ENCODE measurements around the gene PIM3. TPM values are rescaled to one million over a fixed set of nuclear protein-coding genes. Genes with fewer than 3 reads are reported as not detected.

PIM3 gene
- total and polyA plus RNA-seq, 9 donors = 7.3 to 291 (median 34.1) TPM

DNA sequence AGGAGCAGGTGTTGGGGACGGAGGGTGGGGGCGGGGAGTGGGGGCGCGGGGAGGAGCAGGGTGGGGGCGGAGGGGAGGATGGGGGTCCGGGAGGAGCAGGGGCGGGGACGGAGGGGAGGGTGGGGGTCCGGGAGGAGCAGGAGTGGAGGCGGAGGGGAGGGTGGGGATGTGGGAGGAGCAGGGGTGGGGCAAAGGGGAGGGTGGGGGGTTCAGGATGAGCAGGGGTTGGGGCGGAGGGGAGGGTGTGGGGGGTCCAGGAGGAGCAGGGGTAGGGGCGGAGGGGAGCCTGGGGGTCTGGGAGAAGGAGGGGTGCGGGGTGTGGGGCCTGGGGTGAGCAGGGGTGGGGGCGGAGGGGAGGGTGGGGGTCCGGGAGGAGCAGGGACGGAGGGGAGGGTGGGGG, 25.0 kb upstream of the PIM3 start:
- WGBS, 3 donors = 4 to 21% (median 10%) methylated on average over 2 to 16 of the region's 16 CpGs
- Histone ChIP-seq H3K36me3 (no peaks in the 10 kb centered on the region), H3K4me3 (peak overlapping the region; percentile 42), H3K27ac (peak overlapping the region; percentile 77 to 95), H3K9me3 (no peaks in the 10 kb centered on the region), H3K27me3 (no peaks in the 10 kb centered on the region), H3K4me1 (ENCODE audit: insufficient read depth) (peaks cover 15% of the 10 kb centered on the region)
- DNase-seq = no peak
- intact Hi-C loops (cut with DNase I) = loop anchor here in 1 of 4 donors (5.0 kb wide), 1 partner anchor 37 kb away; no protein-coding TSS in a partner anchor
- TF ChIP-seq POLR2A (IDR thresholded peaks at IDR 0.05) = no peak
- TF ChIP-seq EP300 (IDR thresholded peaks at IDR 0.05) = no peak
- TF ChIP-seq, protein P1, sequence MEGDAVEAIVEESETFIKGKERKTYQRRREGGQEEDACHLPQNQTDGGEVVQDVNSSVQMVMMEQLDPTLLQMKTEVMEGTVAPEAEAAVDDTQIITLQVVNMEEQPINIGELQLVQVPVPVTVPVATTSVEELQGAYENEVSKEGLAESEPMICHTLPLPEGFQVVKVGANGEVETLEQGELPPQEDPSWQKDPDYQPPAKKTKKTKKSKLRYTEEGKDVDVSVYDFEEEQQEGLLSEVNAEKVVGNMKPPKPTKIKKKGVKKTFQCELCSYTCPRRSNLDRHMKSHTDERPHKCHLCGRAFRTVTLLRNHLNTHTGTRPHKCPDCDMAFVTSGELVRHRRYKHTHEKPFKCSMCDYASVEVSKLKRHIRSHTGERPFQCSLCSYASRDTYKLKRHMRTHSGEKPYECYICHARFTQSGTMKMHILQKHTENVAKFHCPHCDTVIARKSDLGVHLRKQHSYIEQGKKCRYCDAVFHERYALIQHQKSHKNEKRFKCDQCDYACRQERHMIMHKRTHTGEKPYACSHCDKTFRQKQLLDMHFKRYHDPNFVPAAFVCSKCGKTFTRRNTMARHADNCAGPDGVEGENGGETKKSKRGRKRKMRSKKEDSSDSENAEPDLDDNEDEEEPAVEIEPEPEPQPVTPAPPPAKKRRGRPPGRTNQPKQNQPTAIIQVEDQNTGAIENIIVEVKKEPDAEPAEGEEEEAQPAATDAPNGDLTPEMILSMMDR (IDR thresholded peaks at IDR 0.05) = no peak

GRCh38 chr22:49936018-49936972, 24.3 kb upstream of the PIM3 start:
- Histone ChIP-seq H3K4me1 (ENCODE audit: insufficient read depth) (peaks cover 15% of the 10 kb centered on the region), H3K27me3 (no peaks in the 10 kb centered on the region), H3K36me3 (no peaks in the 10 kb centered on the region), H3K4me3 (peak overlapping the region; percentile 42), H3K27ac (peak overlapping the region; percentile 58 to 95), H3K9me3 (no peaks in the 10 kb centered on the region)
- peak; percentile 94 to 96 (median 96) for DNase-seq
- 3 to 7% (median 3%) methylated on average over 22 to 52 of the region's 52 CpGs for WGBS, 3 donors
- TF ChIP-seq, protein P1 (IDR thresholded peaks at IDR 0.05) = no peak
- peak; percentile 39 for TF ChIP-seq POLR2A (IDR thresholded peaks at IDR 0.05)
- peak; percentile 71 for TF ChIP-seq EP300 (IDR thresholded peaks at IDR 0.05)
- intact Hi-C loops (cut with DNase I) = loop anchor here in 1 of 4 donors (5.0 kb wide), 1 partner anchor 36 kb away; no protein-coding TSS in a partner anchor

DNA sequence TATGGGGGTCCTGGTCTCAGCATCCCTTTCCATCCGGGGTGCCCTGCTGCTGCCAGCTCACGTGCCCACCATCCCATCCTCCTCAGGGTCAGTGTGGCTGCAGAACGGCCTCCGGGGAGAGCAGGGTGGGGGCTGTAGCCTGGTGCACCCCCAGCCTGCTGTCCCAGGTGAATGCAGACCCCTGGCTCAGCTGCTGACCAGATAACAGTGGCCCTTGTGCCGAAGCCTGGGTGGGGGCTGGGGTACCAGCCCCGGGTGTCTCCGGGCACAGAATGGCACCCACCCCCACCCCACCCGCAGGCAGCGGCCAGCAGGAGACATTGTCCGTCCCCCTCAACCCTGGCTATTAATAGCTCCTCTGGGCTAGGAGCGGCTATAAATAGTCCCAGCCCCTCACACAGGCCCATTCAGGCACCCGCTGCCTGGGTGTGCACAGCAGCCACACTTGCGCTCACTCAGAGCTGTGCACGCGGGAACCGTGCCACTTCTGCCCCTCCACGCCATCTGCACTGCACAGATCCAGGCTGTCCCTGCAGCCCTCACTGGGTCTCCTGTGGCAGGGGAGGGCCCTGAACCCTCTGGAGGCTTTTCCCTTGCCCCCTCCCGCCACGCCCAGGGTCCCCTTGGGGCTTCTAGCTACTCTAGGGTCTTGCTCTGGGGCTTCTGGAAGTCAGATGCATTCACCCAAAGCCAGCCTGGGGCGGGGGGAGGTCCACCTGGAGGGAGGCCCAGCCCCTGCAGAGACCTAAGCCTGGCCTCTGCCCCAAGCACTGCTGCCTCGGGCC, 23.4 kb upstream of the PIM3 start:
- H3K4me3 ChIP-seq = no peak overlapping the region
- peak overlapping the region; percentile 58 to 95 for H3K27ac ChIP-seq
- no peaks in the 10 kb centered on the region for H3K27me3 ChIP-seq
- TF ChIP-seq POLR2A (IDR thresholded peaks at IDR 0.05) = no peak
- TF ChIP-seq EP300 (IDR thresholded peaks at IDR 0.05) = no peak
- TF ChIP-seq, protein P1 (IDR thresholded peaks at IDR 0.05) = no peak
- no peaks in the 10 kb centered on the region for H3K36me3 ChIP-seq
- no peaks in the 10 kb centered on the region for H3K9me3 ChIP-seq
- WGBS, 3 donors = 39 to 56% (median 45%) methylated on average over 21 of the region's 21 CpGs
- H3K4me1 ChIP-seq (ENCODE audit: insufficient read depth) = peaks cover 15% of the 10 kb centered on the region
- intact Hi-C loops (cut with DNase I) = loop anchor here in 1 of 4 donors (5.0 kb wide), 1 partner anchor 35 kb away; no protein-coding TSS in a partner anchor
- DNase-seq = no peak
